HUDEP-2 (cell line): ENCODE measurements around the gene KRT83.

Source experiments
- DNase-seq, 76 experiments: peaks; one replicate each; lab custom pipeline; 2025; ENCODE audit not compliant: unreplicated experiment in 76 of 76; lab: John Stamatoyannopoulos, UW

The KRT83 gene

GRCh38 chr12:52268212-52268611 lies 53.0 kb downstream of the KRT83 start:
- DNase-seq = no peak

GRCh38 chr12:52267699-52268098 lies 53.5 kb downstream of the KRT83 start:
- DNase-seq = no peak

GRCh38 chr12:52267266-52267665 lies 53.9 kb downstream of the KRT83 start:
- no peak for DNase-seq

GRCh38 chr12:52266514-52266913 lies 54.7 kb downstream of the KRT83 start:
- DNase-seq = no peak

GRCh38 chr12:52264435-52264825 lies 56.8 kb downstream of the KRT83 start:
- DNase-seq = no peak
